ENCODE results near the gene CSRNP3.

GRCh38 chr2:165660361-165660760 lies 190.9 kb downstream of the CSRNP3 start:
- TF ChIP-seq POLR2A (IDR thresholded peaks at IDR 0.05) (no peak), CTCF (IDR thresholded peaks at IDR 0.05) (no peak), POLR2AphosphoS5 (IDR thresholded peaks at IDR 0.05) (no peak), EP300 (IDR thresholded peaks at IDR 0.05) (no peak)

Data from sigmoid colon (tissue), 4 donors.